ENCODE data around the gene THAP6.
"Not testable (repeated sequence)": the region's sequence is repeated elsewhere in the genome, so short reads cannot be mapped to it uniquely, and the experiment has no call there.

THAP6 gene

GRCh38 chr4:75542824-75543223 is 28.6 kb downstream of the THAP6 start:
- H3K4me1 Mint-ChIP-seq (ENCODE audit: low read depth), result peaks cover 5% of the 10 kb centered on the region
- peaks cover 44% of the 10 kb centered on the region for H3K36me3 Mint-ChIP-seq (ENCODE audit: low read depth)
- H3K4me3 Mint-ChIP-seq, result no peak overlapping the region
- no peak overlapping the region for H3K27ac Mint-ChIP-seq
- no peaks in the 10 kb centered on the region for H3K27me3 Mint-ChIP-seq
- DNase-seq, result no peak
- H3K9me3 Mint-ChIP-seq, result no peaks in the 10 kb centered on the region

- not testable (repeated sequence) for H3K4me1 Mint-ChIP-seq (ENCODE audit: low read depth); H3K9me3 Mint-ChIP-seq; DNase-seq; H3K27me3 Mint-ChIP-seq; H3K27ac Mint-ChIP-seq; H3K4me3 Mint-ChIP-seq
- H3K36me3 Mint-ChIP-seq (ENCODE audit: low read depth), result peaks cover 39% of the 10 kb centered on the region
Observed at GRCh38 chr4:75544220-75544619, 29.9 kb downstream of the THAP6 start.

GRCh38 chr4:75544870-75545269 is 30.6 kb downstream of the THAP6 start:
- H3K4me1 Mint-ChIP-seq (ENCODE audit: low read depth), result peaks cover 5% of the 10 kb centered on the region
- DNase-seq, result no peak
- peaks cover 35% of the 10 kb centered on the region for H3K36me3 Mint-ChIP-seq (ENCODE audit: low read depth)
- H3K9me3 Mint-ChIP-seq, result no peaks in the 10 kb centered on the region
- no peaks in the 10 kb centered on the region for H3K27me3 Mint-ChIP-seq
- no peak overlapping the region for H3K27ac Mint-ChIP-seq
- H3K4me3 Mint-ChIP-seq, result no peak overlapping the region

- peaks cover 28% of the 10 kb centered on the region for H3K36me3 Mint-ChIP-seq (ENCODE audit: low read depth)
- H3K4me1 Mint-ChIP-seq (ENCODE audit: low read depth), result peaks cover 5% of the 10 kb centered on the region
- H3K9me3 Mint-ChIP-seq, result no peaks in the 10 kb centered on the region
- no peaks in the 10 kb centered on the region for H3K27me3 Mint-ChIP-seq
- H3K27ac Mint-ChIP-seq, result peak overlapping the region; percentile 24
- no peak overlapping the region for H3K4me3 Mint-ChIP-seq
- DNase-seq, result no peak
Observed at GRCh38 chr4:75545526-75545925, 31.3 kb downstream of the THAP6 start.

- Mint-ChIP-seq H3K4me3 (no peak overlapping the region), H3K4me1 (ENCODE audit: low read depth) (peaks cover 2% of the 10 kb centered on the region), H3K27ac (no peak overlapping the region), H3K36me3 (ENCODE audit: low read depth) (peaks cover 14% of the 10 kb centered on the region), H3K9me3 (no peaks in the 10 kb centered on the region), H3K27me3 (no peaks in the 10 kb centered on the region)
- DNase-seq, result no peak
Observed at GRCh38 chr4:75547647-75548387, 33.5 kb downstream of the THAP6 start.

GRCh38 chr4:75549019-75549418 is 34.7 kb downstream of the THAP6 start:
- H3K4me1 Mint-ChIP-seq (ENCODE audit: low read depth), result no peaks in the 10 kb centered on the region
- H3K27me3 Mint-ChIP-seq, result no peaks in the 10 kb centered on the region

GRCh38 chr4:75552452-75552851 is 38.2 kb downstream of the THAP6 start:
- no peak overlapping the region for H3K4me3 Mint-ChIP-seq
- H3K27me3 Mint-ChIP-seq, result peaks cover 11% of the 10 kb centered on the region
- no peak for DNase-seq
- H3K36me3 Mint-ChIP-seq (ENCODE audit: low read depth), result no peaks in the 10 kb centered on the region
- H3K4me1 Mint-ChIP-seq (ENCODE audit: low read depth), result peaks cover 12% of the 10 kb centered on the region
- no peaks in the 10 kb centered on the region for H3K9me3 Mint-ChIP-seq
- no peak overlapping the region for H3K27ac Mint-ChIP-seq

More at GRCh38 chr4:75549019-75549418, 34.7 kb downstream of the THAP6 start:
- no peak overlapping the region for H3K4me3 Mint-ChIP-seq
- H3K27ac Mint-ChIP-seq, result no peak overlapping the region
- H3K9me3 Mint-ChIP-seq, result no peaks in the 10 kb centered on the region
- peaks cover 9% of the 10 kb centered on the region for H3K36me3 Mint-ChIP-seq (ENCODE audit: low read depth)
- DNase-seq, result no peak

GRCh38 chr4:75555294-75556164 is 41.3 kb downstream of the THAP6 start, which contains the start of gene ODAPH:
ODAPH (plus strand) TSS chr4:75556066; CDS start chr4:75556083, 17 bp downstream.
- H3K36me3 Mint-ChIP-seq (ENCODE audit: low read depth), result no peaks in the 10 kb centered on the region
- peaks cover 18% of the 10 kb centered on the region for H3K27me3 Mint-ChIP-seq
- no peak within 1 kb of the TSS for H3K4me3 Mint-ChIP-seq
- H3K9me3 Mint-ChIP-seq, result no peaks in the 10 kb centered on the region
- peaks cover 12% of the 10 kb centered on the region for H3K4me1 Mint-ChIP-seq (ENCODE audit: low read depth)
- H3K27ac Mint-ChIP-seq, result peak within 1 kb of the TSS; percentile 35
- DNase-seq, result no peak

- Mint-ChIP-seq H3K27ac (no peak overlapping the region), H3K4me3 (no peak overlapping the region), H3K9me3 (no peaks in the 10 kb centered on the region), H3K36me3 (ENCODE audit: low read depth) (no peaks in the 10 kb centered on the region), H3K4me1 (ENCODE audit: low read depth) (peaks cover 12% of the 10 kb centered on the region), H3K27me3 (peaks cover 22% of the 10 kb centered on the region)
- DNase-seq, result no peak
Observed at GRCh38 chr4:75557696-75558095, 43.4 kb downstream of the THAP6 start.

GRCh38 chr4:75561789-75562188 is 47.5 kb downstream of the THAP6 start:
- no peak for DNase-seq
- H3K27me3 Mint-ChIP-seq, result peaks cover 14% of the 10 kb centered on the region
- no peak overlapping the region for H3K4me3 Mint-ChIP-seq
- H3K27ac Mint-ChIP-seq, result no peak overlapping the region
- no peaks in the 10 kb centered on the region for H3K9me3 Mint-ChIP-seq
- no peaks in the 10 kb centered on the region for H3K36me3 Mint-ChIP-seq (ENCODE audit: low read depth)
- no peaks in the 10 kb centered on the region for H3K4me1 Mint-ChIP-seq (ENCODE audit: low read depth)

GRCh38 chr4:75564023-75564422 is 49.8 kb downstream of the THAP6 start:
- Mint-ChIP-seq H3K9me3 (no peaks in the 10 kb centered on the region), H3K4me1 (ENCODE audit: low read depth) (no peaks in the 10 kb centered on the region), H3K4me3 (no peak overlapping the region), H3K27me3 (peaks cover 4% of the 10 kb centered on the region), H3K36me3 (ENCODE audit: low read depth) (no peaks in the 10 kb centered on the region), H3K27ac (no peak overlapping the region)
- no peak for DNase-seq

- no peaks in the 10 kb centered on the region for H3K36me3 Mint-ChIP-seq (ENCODE audit: low read depth)
- H3K27me3 Mint-ChIP-seq, result peaks cover 4% of the 10 kb centered on the region
Observed at GRCh38 chr4:75565481-75565880, 51.2 kb downstream of the THAP6 start.

GRCh38 chr4:75566911-75567310 is 52.6 kb downstream of the THAP6 start:
- DNase-seq, result no peak
- H3K27ac Mint-ChIP-seq, result no peak overlapping the region
- H3K27me3 Mint-ChIP-seq, result peaks cover 2% of the 10 kb centered on the region
- no peak overlapping the region for H3K4me3 Mint-ChIP-seq
- H3K4me1 Mint-ChIP-seq (ENCODE audit: low read depth), result no peaks in the 10 kb centered on the region
- H3K9me3 Mint-ChIP-seq, result no peaks in the 10 kb centered on the region
- no peaks in the 10 kb centered on the region for H3K36me3 Mint-ChIP-seq (ENCODE audit: low read depth)

More at GRCh38 chr4:75565481-75565880, 51.2 kb downstream of the THAP6 start:
- Mint-ChIP-seq H3K4me3 (no peak overlapping the region), H3K27ac (no peak overlapping the region), H3K4me1 (ENCODE audit: low read depth) (no peaks in the 10 kb centered on the region), H3K9me3 (no peaks in the 10 kb centered on the region)
- no peak for DNase-seq

- Mint-ChIP-seq H3K27ac (no peak overlapping the region), H3K9me3 (no peaks in the 10 kb centered on the region), H3K27me3 (no peaks in the 10 kb centered on the region), H3K36me3 (ENCODE audit: low read depth) (no peaks in the 10 kb centered on the region), H3K4me3 (no peak overlapping the region), H3K4me1 (ENCODE audit: low read depth) (no peaks in the 10 kb centered on the region)
- no peak for DNase-seq
Observed at GRCh38 chr4:75567725-75568124, 53.5 kb downstream of the THAP6 start.

Measured in activated T-cell treated with anti-CD3 and anti-CD28 coated beads, Interleukin-2, amount 50 U/mL, for 24 hours (primary cell).